GM20431 (cell line): ENCODE measurements around the gene TPP2.

Experiments
- in situ Hi-C: fragments of 300-500 bp; cut with MseI, MboI; formaldehyde crosslinking; loops from one replicate; pipeline ENCODE4 v1.15.0; 2020; ENCODE audit warnings: low sequenced_read_pairs; ENCODE audit not compliant: unreplicated experiment

The TPP2 gene

DNA sequence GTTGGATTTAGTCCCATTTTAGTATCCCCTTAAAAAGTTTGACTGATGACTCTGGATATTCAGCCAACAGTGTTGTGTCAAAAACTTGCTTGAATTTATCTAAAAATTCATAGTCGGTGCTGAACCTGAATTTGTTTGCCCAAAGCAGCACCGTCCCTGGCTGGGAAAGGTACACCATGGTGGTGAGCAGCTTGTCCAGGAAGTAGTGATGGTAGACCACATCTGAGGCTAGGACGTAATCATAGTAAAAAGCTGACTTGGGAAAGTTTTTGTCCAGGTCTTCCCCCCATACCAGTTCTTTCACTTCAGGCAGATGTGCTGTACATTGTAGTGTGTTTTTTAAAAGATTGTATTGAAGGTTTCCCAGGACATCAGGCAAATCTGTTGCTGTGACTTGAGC is 89.2 kb downstream of the TPP2 start:
- in situ Hi-C loops, result no loop called here

DNA sequence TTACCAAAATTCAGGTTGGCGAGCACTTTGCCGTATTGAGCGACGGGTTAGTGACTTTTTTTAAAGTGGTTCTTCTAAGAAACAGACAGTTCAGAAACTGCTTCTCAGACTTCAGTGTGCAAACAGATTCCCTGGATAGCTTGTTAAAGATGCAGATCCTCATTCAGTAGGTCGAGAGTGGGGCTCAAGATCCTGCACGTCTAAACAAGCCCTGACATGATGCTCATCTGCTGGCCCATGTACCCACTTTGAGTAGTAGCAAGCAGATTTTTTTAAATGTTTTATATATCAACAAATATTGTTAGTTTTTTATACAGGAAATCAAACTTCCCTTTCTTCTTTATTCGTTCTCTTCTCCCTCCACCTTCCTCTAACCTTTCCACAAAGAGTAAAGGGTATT is 90.7 kb downstream of the TPP2 start:
- in situ Hi-C loops, result no loop called here

GRCh38 chr13:102688306-102688973 is 91.7 kb downstream of the TPP2 start:
- in situ Hi-C loops, result no loop called here

DNA sequence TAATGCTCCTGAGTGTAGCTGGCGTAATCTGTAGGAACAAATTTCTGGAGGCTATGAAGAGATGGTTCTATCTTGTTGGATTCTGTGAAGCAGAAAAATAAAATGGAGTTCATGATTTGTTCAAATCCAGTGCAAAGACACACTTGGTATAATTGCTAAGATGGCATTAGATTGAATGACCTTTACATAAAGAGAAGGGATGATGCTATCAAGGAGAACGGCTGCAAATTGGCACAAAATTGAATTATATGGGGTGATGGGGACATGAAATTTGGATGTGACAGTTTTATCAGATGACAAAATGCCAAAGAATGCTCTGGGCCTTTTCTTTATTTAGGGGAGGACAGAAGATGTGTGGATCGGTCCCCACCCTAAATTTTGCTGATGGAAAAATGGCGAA is 94.1 kb downstream of the TPP2 start:
- in situ Hi-C loops, result no loop called here

- in situ Hi-C loops, result no loop called here
Measured at GRCh38 chr13:102692491-102692826, 95.7 kb downstream of the TPP2 start.

DNA sequence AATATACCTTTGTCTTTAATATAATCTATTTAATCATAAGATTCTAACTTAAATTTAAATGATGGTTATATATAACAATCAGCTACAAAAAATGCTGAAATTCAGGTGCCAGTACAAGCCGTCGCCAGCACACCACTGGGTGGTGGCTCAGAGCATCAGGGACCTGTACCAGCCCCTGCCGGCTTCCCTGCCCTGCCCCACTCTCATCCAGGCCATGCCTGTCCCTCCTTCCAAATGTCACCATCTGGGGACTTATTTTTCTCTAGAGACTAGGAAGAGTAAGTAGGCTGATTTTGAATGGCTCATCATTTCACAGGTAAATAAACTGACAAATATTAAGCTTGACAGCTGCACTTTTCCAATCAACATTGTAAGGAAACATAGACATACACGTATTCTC is 96.5 kb downstream of the TPP2 start:
- in situ Hi-C loops, result no loop called here

DNA sequence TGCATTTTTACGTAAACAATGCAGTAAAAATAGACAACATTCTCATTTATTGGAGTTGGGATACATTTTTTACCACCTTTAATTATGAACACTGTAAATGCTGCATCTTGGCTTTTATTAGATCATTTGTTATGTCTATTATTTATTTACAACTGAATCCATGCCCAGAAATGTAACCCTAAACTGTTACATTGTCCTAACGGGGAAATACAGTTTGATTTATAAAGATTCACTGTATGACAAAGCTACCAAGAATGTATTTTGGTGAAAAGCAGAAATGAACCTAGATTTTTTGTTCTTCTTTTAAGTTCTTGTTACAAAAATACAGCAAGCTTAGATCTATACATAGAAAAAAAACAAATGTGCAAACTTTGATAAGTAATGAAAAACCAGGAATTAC is 97.0 kb downstream of the TPP2 start:
- in situ Hi-C loops, result no loop called here

GRCh38 chr13:102694937-102695336 is 98.2 kb downstream of the TPP2 start, which contains the start of gene METTL21C:
TSS of gene METTL21C (minus strand) at chr13:102695044. CDS start at chr13:102694498, 546 bp downstream.
- in situ Hi-C loops, result no loop called here

GRCh38 chr13:102696465-102696864 is 99.7 kb downstream of the TPP2 start:
- in situ Hi-C loops, result no loop called here

DNA sequence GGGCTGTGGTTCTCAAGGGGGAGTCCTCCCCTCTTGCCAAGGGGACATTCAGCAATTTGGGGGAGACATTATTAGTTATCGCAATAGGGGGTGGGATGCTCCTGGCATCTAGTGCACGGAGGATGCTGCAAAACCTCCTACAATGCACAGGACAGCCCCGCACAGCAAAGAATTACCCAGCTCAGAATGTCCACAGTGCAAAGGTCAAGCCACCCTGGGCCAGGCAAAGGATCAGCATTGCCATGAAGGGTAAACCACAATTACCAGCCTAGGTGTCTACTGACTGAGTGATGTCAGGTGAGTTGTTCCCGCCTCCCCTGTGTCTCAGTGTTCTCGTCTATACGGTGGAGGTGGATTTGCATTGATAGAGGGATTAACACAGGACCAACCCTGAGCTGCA is 100.5 kb downstream of the TPP2 start:
- in situ Hi-C loops, result no loop called here

DNA sequence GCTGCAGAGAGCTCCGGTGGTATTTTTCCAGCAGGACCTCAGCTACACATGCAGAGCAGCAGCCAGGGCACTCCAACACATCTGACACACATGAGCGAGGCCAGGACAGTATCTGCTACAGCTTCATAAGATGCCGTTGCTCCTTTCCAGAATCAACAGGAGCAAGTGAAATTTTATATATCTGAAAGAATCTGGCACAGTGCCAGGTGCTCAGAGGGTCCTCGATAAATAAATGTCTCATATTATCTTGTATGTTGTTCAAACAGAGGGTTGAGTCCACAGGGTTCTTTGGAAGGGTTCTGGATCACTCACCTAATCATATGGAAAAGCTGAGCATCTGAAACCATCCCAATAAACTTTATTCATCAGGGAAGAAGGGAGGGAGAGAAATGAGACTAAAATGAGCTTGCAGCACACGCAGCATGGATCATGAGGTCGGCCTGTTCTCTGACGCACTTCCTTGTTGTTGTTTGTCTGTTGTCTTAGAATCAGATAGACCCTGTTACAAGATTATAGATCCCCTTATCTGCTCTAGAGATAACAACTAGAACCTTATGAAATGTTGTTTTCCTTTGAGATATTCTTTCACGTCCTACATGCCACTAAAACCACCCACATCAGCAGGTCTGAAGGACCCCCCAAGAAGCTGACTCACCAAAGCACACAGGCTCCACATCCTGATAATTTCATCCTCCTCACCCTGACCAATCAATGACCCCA is 101.3 kb downstream of the TPP2 start:
- in situ Hi-C loops, result no loop called here

DNA sequence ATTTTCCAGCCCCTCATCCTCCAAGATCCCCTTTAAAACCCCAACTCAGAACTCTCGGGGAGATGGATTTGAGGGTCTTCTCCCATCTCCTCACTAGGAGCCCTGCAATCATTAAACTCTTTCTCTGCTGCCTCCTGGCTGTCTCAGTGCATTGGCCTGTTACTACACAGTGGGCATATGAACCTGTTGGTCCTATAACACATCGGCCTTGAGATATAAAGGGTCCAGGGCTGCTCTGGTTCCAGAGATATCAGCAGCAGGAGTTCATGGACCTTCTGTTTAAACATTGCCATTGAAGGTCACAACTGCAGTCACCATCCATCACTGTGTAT is 101.8 kb downstream of the TPP2 start:
- in situ Hi-C loops, result no loop called here

DNA sequence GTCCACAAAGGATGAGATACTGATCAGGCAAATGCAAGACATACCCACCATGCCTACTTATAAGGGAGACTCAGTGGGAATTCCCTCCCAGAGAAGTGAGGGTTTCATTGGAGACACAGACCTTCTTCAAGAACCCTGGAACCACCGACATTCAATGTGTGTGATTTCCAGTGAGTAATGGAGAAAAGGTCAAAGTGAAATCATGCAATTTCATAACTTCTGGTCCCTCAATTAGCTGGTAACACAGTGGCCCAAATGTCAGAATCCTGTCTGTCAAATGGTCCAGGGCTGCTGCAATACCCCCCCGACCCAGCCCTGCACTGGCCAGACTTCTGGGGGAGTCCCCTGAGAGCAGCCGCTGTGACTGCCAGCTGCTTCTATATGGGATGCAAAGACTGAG is 102.7 kb downstream of the TPP2 start:
- in situ Hi-C loops, result no loop called here

DNA sequence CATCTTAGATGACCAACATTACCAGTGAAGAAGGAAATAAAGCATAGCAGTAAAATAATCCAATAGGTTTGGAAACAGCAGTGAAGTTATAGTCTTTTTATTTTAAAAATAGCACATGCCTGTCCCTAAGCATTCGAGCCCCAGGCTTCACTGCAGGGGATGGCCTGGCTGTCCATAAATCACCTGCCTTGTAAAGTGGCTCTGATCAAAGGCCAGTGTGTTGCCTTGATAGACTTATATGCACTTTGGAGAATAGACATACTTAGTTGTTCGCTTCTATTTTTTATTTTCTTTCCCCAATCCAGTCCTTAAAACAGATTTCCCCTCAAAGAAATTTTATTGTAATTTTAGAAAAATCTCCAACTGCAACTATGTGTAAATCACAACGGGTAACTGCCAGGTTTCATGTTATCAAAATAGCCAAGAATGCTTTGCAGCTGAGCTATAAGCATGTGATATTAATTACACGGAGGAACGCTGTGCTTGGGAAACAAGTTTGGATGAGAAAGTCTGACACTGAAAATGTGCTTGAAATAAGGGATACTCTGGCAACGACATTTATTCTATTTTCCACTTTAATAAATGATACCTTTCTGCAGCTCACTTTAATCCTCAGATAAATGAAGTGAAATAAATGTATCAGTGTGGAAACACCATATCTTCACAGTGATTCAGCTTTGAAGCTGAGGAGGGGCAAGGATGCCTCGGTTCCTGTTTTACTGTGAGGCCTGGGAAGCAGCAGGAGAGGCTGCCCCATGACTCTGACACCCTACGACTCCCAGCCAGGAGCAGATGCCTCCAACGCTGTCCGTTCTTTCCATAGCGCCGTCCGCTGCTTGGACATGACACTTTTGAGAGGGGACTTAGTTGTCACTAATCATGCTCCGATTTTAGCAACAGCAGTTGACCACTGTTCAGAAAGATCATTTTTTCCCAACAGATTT is 103.6 kb downstream of the TPP2 start:
- in situ Hi-C loops, result no loop called here

DNA sequence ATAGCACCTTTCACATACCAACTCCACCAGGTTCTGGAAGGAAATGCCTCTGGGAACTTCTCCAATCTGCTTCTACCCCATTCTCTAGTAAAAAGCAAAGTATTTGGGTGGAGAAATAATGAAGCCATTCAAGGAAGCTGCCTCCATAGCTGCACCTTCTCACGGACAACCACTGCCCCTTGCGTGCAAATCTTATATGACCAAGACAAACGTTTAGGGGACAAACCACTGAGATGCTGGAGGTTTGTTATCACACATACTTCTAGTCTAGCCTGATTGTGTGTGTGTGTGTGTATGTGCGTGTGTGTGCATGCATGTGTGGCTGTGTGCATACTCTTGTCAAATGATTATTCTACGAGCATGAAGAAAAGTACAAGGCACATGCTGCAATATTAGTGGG is 104.5 kb downstream of the TPP2 start:
- in situ Hi-C loops, result no loop called here

- in situ Hi-C loops, result no loop called here
Measured at GRCh38 chr13:102702965-102703725, 106.4 kb downstream of the TPP2 start.

GRCh38 chr13:102703726-102704035 is 106.9 kb downstream of the TPP2 start:
- in situ Hi-C loops, result no loop called here

- in situ Hi-C loops, result no loop called here
Measured at GRCh38 chr13:102704238-102705058, 107.7 kb downstream of the TPP2 start.

DNA sequence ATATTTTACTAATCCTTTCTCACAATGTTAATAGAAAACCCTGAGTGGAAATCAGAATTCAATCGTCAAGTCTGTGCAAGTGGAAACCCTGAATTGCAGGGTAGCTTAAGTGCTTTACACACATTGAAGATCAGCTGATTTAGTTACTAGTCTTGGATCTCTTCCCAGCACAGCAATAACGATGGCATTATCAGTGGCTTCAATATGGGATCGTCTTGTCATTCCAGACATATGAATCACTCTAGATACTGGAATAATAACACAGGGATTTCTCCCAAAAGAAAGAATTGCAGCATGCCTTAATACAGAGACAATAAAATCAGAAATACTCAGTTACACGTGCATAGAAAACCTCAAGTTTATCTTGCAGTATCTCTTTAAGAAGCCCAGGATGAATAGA is 110.7 kb downstream of the TPP2 start:
- in situ Hi-C loops, result no loop called here

DNA sequence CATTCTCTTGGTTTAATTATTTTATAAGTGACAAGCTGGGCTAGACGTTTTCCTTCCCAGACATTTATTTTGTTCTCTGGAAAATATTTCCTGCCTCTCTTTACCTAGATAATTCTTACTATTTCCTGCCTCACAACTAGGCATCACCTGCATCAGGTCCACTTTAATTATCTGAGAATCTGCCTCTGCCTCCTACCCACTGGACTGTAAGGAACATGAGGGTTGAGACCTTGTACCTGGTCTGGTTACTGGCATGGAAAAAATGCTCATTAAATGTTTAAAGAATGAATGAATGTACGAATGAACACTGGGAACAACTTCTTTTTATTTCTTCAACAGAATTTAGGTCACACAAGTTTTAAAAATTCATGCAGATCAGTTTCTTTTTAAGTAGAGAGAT is 111.4 kb downstream of the TPP2 start:
- in situ Hi-C loops, result no loop called here
